Measurements from ENCODE around the gene AKAP6.

DNA sequence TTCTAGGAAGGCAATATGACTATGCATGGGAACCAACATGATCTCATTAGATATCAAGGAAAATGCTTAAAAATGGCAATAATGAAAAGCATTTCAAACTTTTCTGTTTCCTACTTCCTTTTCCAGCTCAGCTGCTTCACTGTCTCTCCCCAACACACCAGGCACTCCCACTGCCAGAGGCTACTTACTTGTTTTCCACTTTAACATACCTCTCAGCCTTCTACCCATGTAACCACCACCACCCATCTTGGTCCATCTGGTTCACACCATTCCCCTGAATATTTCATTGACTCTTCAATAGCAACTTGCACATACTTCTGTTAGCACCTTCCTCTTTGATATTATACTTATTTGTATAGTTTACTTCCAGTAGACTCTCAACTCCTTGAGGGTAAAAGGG lies 441.3 kb downstream of the AKAP6 start:
- TF ChIP-seq ZNF331 (CRISPR knock-in tag; IDR thresholded peaks at IDR 0.05; ENCODE audit: low read depth), result no peak
- TF ChIP-seq, protein P1, sequence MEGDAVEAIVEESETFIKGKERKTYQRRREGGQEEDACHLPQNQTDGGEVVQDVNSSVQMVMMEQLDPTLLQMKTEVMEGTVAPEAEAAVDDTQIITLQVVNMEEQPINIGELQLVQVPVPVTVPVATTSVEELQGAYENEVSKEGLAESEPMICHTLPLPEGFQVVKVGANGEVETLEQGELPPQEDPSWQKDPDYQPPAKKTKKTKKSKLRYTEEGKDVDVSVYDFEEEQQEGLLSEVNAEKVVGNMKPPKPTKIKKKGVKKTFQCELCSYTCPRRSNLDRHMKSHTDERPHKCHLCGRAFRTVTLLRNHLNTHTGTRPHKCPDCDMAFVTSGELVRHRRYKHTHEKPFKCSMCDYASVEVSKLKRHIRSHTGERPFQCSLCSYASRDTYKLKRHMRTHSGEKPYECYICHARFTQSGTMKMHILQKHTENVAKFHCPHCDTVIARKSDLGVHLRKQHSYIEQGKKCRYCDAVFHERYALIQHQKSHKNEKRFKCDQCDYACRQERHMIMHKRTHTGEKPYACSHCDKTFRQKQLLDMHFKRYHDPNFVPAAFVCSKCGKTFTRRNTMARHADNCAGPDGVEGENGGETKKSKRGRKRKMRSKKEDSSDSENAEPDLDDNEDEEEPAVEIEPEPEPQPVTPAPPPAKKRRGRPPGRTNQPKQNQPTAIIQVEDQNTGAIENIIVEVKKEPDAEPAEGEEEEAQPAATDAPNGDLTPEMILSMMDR (conservative IDR thresholded peaks at IDR 0.05; ENCODE audit: low read depth in 2 of 2), result no peak

Measured in GM23338 (cell line).